Testis (tissue), 2 donors: ENCODE data around the gene KCNQ1OT1.

Experiments used
- CTCF ChIP-seq, 3 experiments: fragments of 450-650 bp in 2 of 3; fragments of 200-600 bp in 1 of 3; sonication (generic) in 1 of 3; IDR thresholded peaks; one replicate each; pipeline ENCODE4 v1.5.1; 2016 to 2019; ENCODE audit warnings: antibody characterized with exemption in 3 of 3, mild to moderate bottlenecking in 2 of 3, moderate library complexity in 1 of 3
- POLR2A ChIP-seq: fragments of 450-650 bp; IDR thresholded peaks from one replicate; pipeline ENCODE4 v1.6.1; 2017; ENCODE audit warnings: antibody characterized with exemption, mild to moderate bottlenecking, moderate library complexity

DNA sequence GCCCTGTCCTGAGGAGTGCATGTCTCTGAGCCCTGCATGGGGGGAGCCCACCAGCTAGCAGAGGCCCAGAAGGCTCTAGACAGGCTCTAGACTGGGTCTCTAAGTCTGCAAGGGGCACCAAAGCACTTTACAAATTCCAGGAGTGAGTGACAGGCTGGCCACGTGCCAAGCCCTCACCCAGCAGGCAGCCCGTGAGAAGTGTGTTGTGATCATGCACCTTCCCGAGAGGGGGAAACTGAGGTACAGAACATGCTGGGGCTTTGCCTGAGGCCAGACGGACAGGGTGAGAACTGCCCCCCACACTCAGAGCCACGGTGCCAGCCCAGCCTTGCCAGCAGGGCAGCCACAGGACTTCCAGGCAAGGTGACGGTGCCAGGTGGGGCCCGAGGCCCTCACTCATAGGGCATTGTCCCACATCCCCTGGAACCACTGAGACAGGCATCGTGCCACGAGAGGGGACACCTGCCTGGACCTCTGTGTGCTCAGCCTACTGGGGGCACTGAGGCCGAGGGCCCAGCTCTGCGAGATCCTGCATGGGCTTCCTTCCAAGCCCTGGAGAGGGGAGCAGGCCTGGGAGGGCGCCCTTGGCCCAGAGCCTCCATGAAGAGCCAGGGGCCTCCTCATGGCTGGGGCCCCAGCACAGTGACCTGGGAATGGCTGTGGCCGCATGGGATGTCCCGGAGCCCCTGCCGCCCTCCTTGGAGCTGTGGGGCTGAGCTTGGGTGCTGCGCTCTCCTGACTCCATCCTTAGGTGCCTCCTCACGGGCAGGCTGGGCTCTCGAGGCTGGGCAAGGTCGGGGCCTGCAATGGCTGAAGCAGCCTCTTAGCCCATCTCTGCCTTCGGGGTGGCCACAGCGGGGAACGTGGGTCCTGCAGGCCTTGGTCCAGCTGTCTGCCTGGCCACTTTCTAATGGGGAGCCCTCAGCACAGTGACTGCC lies 121.5 kb downstream of the KCNQ1OT1 start:
- TF ChIP-seq CTCF (IDR thresholded peaks at IDR 0.05) = no peak
- TF ChIP-seq POLR2A = no peak
